Spinal cord (tissue), 10 donors: ENCODE measurements around the gene NCKAP5. TPM values are rescaled to one million over a fixed set of nuclear protein-coding genes. Genes with fewer than 3 reads are reported as not detected.
"Not testable (repeated sequence)": the region's sequence is repeated elsewhere in the genome, so short reads cannot be mapped to it uniquely, and the experiment has no call there.

Experiments used
- DNase-seq, 6 donors: peaks; one replicate each; pipeline versions ENCODE4 v3.0.0 to v3.0.0-alpha.2; 2013 to 2015; ENCODE audit warnings: low spot score in 6 of 6, low read depth in 4 of 6
- H3K27ac ChIP-seq: one replicate; pipeline ENCODE4 v1.5.1; 2013; ENCODE audit warnings: low read depth, low read length, control low read depth
- H3K27me3 ChIP-seq: one replicate; pipeline ENCODE4 v1.6.1; 2013; ENCODE audit warnings: low read length; ENCODE audit not compliant: control insufficient read depth, insufficient read depth
- H3K36me3 ChIP-seq: one replicate; pipeline ENCODE4 v1.6.1; 2013; ENCODE audit warnings: low read length; ENCODE audit not compliant: control insufficient read depth, insufficient read depth
- H3K4me1 ChIP-seq: one replicate; pipeline ENCODE4 v1.6.1; 2013; ENCODE audit warnings: low read length; ENCODE audit not compliant: control insufficient read depth, insufficient read depth
- H3K4me3 ChIP-seq: one replicate; pipeline ENCODE4 v1.5.1; 2013; ENCODE audit warnings: low read depth, low read length, control low read depth
- H3K9me3 ChIP-seq: one replicate; pipeline ENCODE4 v1.6.1; 2013; ENCODE audit warnings: low read length; ENCODE audit not compliant: control insufficient read depth, insufficient read depth
- WGBS: methylation state at CpG from one replicate; pipeline ENCODE4 v1.1.5; 2013; ENCODE audit warnings: missing lambda C conversion rate; ENCODE audit not compliant: insufficient coverage; 5-methylcytosine and 5-hydroxymethylcytosine counted together
- polyA plus RNA-seq, 2 donors: library from polyadenylated mRNA; unstranded; fragments of 120-200 nt; gene quantifications; one replicate each; pipeline ENCODE4 v1.2.1, GENCODE V29; 2013; ENCODE audit not compliant: insufficient read length in 2 of 2
- total RNA-seq, 2 donors: library from RNA; depleted of rRNA in 1 of 2; stranded (reverse); fragments of 120-200 nt in 1 of 2; fragments of >200 nt in 1 of 2; gene quantifications; one replicate each; pipeline versions ENCODE4 v1.2.3 to v1.2.4, GENCODE V29; 2013 to 2014
- donor health status: healthy.

NCKAP5 gene
- total and polyA plus RNA-seq, 4 donors = 8.9 to 17.7 (median 11.6) TPM

- Histone ChIP-seq H3K4me1 (no peaks in the 10 kb centered on the region), H3K36me3 (no peaks in the 10 kb centered on the region), H3K27me3 (no peaks in the 10 kb centered on the region), H3K9me3 (no peaks in the 10 kb centered on the region), H3K27ac (no peak overlapping the region), H3K4me3 (no peak overlapping the region)
- WGBS = no CpG with 5 or more reads among the region's 3 CpGs
- peak in 1 of 6 donors; percentile 12 for DNase-seq
Measured at GRCh38 chr2:132814651-132815050, 753.6 kb downstream of the NCKAP5 start.

- no peaks in the 10 kb centered on the region for H3K4me1 ChIP-seq
- H3K36me3 ChIP-seq = no peaks in the 10 kb centered on the region
- H3K4me3 ChIP-seq = no peak overlapping the region
- H3K27ac ChIP-seq = no peak overlapping the region
- 75% methylated on average over 1 of the region's 2 CpGs for WGBS
- no peaks in the 10 kb centered on the region for H3K9me3 ChIP-seq
- no peak for DNase-seq
- no peaks in the 10 kb centered on the region for H3K27me3 ChIP-seq
Measured at GRCh38 chr2:132813422-132813821, 754.8 kb downstream of the NCKAP5 start.

GRCh38 chr2:132811148-132811915, 756.9 kb downstream of the NCKAP5 start:
- DNase-seq = no peak
- no peaks in the 10 kb centered on the region for H3K36me3 ChIP-seq
- WGBS = 83% methylated on average over 7 of the region's 9 CpGs
- H3K4me1 ChIP-seq = no peaks in the 10 kb centered on the region
- no peaks in the 10 kb centered on the region for H3K27me3 ChIP-seq
- H3K4me3 ChIP-seq = no peak overlapping the region
- H3K9me3 ChIP-seq = no peaks in the 10 kb centered on the region
- H3K27ac ChIP-seq = no peak overlapping the region

DNA sequence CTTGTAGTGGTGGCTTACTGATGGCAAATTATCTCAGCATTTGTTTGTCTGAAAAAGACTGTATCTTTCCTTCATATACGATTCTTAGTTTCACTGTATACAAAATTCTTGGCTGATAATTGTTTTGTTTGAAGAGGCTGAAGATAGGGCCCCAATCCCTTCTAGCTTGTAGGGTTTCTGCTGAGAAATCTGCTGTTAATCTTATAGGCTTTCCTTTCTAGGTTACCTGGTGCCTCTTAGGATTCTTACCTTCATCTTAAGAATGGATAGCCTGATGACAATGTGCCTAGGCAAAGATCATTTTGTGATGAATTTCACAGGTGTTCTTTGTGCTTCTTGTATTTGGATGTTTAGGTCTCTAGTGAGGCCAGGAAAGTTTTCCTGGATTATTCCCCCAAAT, 758.3 kb downstream of the NCKAP5 start:
- not testable (repeated sequence) for DNase-seq, H3K4me1 ChIP-seq, H3K9me3 ChIP-seq, H3K4me3 ChIP-seq, H3K27me3 ChIP-seq, H3K27ac ChIP-seq, H3K36me3 ChIP-seq
- whole genome bisulfite sequencing = no CpG with 5 or more reads among the region's 1 CpG

- H3K4me1 ChIP-seq = peaks cover 2% of the 10 kb centered on the region
- no peaks in the 10 kb centered on the region for H3K36me3 ChIP-seq
- no peak overlapping the region for H3K4me3 ChIP-seq
- no peak overlapping the region for H3K27ac ChIP-seq
- whole genome bisulfite sequencing = 39% methylated on average over 2 of the region's 4 CpGs
- H3K27me3 ChIP-seq = no peaks in the 10 kb centered on the region
- no peaks in the 10 kb centered on the region for H3K9me3 ChIP-seq
- peak in 2 of 6 donors; percentile 17 to 47 for DNase-seq
Measured at GRCh38 chr2:132804051-132804450, 764.2 kb downstream of the NCKAP5 start.

- no peaks in the 10 kb centered on the region for H3K27me3 ChIP-seq
- no peaks in the 10 kb centered on the region for H3K4me1 ChIP-seq
- DNase-seq = no peak
- H3K36me3 ChIP-seq = no peaks in the 10 kb centered on the region
- no peak overlapping the region for H3K4me3 ChIP-seq
- H3K27ac ChIP-seq = no peak overlapping the region
- H3K9me3 ChIP-seq = no peaks in the 10 kb centered on the region
Measured at GRCh38 chr2:132798341-132798740, 769.9 kb downstream of the NCKAP5 start.

DNA sequence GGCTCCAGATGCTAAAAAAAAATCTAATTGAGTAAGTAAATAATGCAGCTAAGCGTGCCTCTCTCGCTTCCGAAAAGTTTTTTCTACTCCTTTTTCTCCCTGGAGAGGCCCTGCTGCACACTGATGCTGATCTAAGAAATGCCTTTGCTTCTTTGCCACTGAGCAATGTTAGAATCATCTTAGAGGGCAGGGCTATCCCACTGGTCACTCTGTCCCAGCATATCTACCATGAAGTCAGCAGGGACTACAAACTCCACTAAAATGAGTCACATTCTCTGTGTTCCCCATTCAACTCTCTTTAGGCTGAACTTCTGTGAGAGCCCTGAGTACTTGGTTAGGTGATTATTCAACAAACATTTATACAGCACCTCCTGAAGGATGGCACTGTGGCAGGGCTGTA, 770.7 kb downstream of the NCKAP5 start:
- H3K4me3 ChIP-seq = no peak overlapping the region
- DNase-seq = no peak
- no peaks in the 10 kb centered on the region for H3K9me3 ChIP-seq
- no peak overlapping the region for H3K27ac ChIP-seq
- H3K4me1 ChIP-seq = no peaks in the 10 kb centered on the region
- 78% methylated on average over 3 of the region's 3 CpGs for WGBS
- H3K27me3 ChIP-seq = no peaks in the 10 kb centered on the region
- H3K36me3 ChIP-seq = no peaks in the 10 kb centered on the region

GRCh38 chr2:132797071-132797470, 771.2 kb downstream of the NCKAP5 start:
- WGBS = 100% methylated on average over 1 of the region's 3 CpGs
- Histone ChIP-seq H3K27me3 (no peaks in the 10 kb centered on the region), H3K9me3 (no peaks in the 10 kb centered on the region), H3K27ac (no peak overlapping the region), H3K4me1 (no peaks in the 10 kb centered on the region), H3K4me3 (no peak overlapping the region), H3K36me3 (no peaks in the 10 kb centered on the region)
- no peak for DNase-seq

DNA sequence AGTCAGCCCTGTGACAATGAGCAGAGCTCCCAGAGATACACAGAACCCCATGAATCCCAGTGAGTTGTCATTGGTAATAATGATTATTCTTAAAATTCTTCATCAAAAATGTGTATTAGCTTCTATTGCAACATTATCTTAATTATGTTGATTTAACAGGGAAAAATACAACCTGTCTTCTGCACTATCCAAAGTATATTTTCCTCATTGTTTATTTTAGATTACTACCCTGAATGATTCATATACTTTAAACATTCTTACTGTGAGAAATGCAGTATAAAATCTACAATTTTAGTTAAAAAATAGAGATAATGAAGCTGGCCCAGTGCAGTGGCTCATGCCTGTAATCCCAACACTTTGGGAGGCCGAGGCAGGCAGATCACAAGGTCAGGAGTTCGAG, 773.0 kb downstream of the NCKAP5 start:
- H3K9me3 ChIP-seq = no peaks in the 10 kb centered on the region
- no peaks in the 10 kb centered on the region for H3K36me3 ChIP-seq
- no CpG with 5 or more reads among the region's 2 CpGs for WGBS
- no peak overlapping the region for H3K4me3 ChIP-seq
- DNase-seq = no peak
- H3K27ac ChIP-seq = no peak overlapping the region
- H3K4me1 ChIP-seq = no peaks in the 10 kb centered on the region
- H3K27me3 ChIP-seq = no peaks in the 10 kb centered on the region

GRCh38 chr2:132793532-132793931, 774.7 kb downstream of the NCKAP5 start:
- Histone ChIP-seq H3K27me3 (no peaks in the 10 kb centered on the region), H3K36me3 (no peaks in the 10 kb centered on the region), H3K27ac (no peak overlapping the region), H3K9me3 (no peaks in the 10 kb centered on the region), H3K4me1 (no peaks in the 10 kb centered on the region), H3K4me3 (no peak overlapping the region)
- no peak for DNase-seq
- WGBS = 88% methylated on average over 3 of the region's 8 CpGs
